GM12875 (cell line): ENCODE measurements around the gene DSG4.

Source experiments
- H3K4me3 ChIP-seq: one replicate; pipeline ENCODE4 v1.5.1; 2011; ENCODE audit warnings: low read depth, low read length, control low read depth
- TF ChIP-seq, protein P1 (sequence below): IDR thresholded peaks from 2 replicates; pipeline ENCODE4 v1.5.1; 2011; ENCODE audit warnings: low read depth, mild to moderate bottlenecking, control low read depth, inconsistent platforms, low read length, moderate library complexity, borderline replicate concordance; ENCODE audit not compliant: insufficient read depth

The DSG4 gene

DNA sequence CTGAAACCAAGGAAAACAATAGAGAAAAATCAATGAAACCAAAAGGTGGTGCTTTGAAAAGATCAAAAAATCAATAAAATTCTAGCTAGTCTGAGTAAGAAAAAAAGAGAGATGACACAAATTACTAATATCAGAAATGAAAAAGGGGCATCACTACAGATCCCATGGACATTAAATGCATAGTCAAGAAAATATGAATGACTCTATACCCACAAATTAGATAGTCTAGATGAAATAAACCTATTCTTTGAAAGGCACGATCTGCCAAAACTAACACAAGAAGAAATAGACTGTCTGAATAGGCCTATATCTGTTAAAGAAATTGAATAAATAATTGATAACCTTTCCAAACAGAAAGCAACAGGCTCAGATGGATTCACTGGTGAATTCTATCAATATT is 55.7 kb downstream of the DSG4 start:
- TF ChIP-seq, protein P1, sequence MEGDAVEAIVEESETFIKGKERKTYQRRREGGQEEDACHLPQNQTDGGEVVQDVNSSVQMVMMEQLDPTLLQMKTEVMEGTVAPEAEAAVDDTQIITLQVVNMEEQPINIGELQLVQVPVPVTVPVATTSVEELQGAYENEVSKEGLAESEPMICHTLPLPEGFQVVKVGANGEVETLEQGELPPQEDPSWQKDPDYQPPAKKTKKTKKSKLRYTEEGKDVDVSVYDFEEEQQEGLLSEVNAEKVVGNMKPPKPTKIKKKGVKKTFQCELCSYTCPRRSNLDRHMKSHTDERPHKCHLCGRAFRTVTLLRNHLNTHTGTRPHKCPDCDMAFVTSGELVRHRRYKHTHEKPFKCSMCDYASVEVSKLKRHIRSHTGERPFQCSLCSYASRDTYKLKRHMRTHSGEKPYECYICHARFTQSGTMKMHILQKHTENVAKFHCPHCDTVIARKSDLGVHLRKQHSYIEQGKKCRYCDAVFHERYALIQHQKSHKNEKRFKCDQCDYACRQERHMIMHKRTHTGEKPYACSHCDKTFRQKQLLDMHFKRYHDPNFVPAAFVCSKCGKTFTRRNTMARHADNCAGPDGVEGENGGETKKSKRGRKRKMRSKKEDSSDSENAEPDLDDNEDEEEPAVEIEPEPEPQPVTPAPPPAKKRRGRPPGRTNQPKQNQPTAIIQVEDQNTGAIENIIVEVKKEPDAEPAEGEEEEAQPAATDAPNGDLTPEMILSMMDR, result no peak
- no peak overlapping the region for H3K4me3 ChIP-seq

DNA sequence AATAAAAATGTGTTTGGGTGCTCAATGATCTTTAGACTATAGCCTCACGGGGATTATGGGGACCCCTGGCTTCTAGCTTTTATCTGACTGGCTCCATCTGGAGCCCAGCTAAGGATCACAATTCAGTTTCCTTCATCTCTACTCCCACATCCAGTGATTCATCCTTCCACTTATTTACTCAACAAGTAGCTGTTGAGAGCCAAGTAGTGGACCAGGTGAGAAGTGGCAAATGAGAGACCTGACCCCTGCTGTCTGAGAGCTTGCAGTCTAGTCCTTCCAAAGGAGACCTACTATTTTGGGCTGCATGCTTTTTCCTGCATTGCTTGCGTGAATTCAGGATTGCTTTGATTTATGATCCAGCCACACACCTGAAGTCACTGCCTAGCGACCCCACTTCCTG is 60.2 kb downstream of the DSG4 start:
- TF ChIP-seq, protein P1, result no peak
- H3K4me3 ChIP-seq, result no peak overlapping the region

DNA sequence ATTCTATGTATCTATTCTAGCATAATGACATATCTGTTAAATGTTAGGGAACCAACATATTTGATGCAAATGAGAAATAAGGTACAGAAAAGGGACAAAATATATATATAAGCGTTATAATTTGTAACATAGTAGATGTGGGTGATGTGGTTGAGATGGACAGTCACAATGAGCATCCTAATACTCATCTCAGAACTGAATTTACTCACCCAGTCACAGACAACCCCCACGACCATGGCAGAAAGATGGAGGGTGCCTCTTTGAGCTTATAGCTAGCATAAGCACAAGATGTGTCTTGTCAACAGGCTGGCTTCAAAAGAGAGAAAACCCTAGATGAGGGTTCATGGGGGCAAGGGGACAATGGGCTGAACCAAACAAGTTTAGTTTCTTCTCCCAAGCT is 61.8 kb downstream of the DSG4 start:
- H3K4me3 ChIP-seq, result no peak overlapping the region
- TF ChIP-seq, protein P1, result no peak

DNA sequence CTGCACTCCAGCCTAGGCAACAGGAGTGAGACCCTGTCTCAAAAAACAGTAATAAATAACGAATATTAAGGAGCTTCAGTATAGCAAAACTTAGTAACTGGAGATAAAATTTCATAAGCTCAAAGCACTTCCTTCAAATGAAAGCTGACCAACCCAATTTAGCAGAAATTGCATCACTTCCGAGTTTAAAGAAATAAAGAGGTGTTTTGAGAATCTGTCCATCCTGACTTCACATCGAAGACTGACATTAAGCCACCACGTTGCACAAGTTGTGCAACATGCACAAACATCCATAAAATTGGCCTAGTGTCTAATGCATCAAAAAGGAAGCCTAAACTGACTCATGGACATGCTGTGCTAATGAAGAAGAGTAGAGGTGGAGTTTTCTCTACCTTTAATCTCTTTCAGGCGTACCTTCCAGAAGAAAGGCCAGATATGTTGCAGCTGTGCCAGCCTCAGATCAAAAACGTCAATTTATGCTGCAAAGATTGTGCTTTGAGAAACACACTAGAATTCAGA is 63.3 kb downstream of the DSG4 start:
- TF ChIP-seq, protein P1, result no peak

DNA sequence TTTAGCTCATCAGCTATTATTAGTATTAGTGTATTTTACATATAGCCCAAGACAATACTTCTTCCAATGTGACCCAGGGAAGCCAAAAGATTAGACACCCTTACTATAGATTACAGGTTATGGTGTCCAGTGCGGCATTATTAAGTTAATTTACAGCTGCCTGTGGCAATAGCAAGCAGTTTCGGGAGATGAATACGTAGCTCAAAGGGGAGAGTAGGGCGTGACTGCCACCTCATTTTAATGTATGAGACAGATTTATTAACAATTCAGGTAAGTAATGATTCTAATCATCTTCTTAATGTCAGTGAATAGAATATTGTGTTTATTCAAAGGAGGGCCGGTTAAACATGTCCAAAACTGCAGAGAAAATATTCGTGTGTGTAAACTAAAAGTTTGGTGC is 64.2 kb downstream of the DSG4 start:
- TF ChIP-seq, protein P1, result no peak
- no peak overlapping the region for H3K4me3 ChIP-seq

More for the DNA sequence above, 63.3 kb downstream of the DSG4 start:
- H3K4me3 ChIP-seq, result no peak overlapping the region

DNA sequence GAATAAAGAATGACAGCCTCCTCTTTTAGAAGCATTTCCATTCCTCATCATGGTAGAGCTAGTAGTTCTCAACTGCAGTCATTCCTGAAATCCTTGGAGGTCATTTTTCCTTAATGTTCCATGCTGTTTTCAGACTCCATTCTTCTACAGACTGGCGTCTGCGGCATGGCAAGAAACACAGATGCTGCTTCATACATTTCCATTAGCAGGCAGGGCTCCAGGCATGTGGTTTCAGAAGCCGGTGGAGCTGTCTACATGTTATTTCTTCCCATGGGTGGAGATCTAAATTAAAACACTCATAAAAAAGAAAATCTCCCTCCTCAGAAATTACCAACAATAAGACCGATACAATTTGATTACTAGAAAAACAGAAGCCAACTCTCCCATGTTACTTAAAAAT is 64.9 kb downstream of the DSG4 start:
- H3K4me3 ChIP-seq, result no peak overlapping the region
- TF ChIP-seq, protein P1, result no peak

DNA sequence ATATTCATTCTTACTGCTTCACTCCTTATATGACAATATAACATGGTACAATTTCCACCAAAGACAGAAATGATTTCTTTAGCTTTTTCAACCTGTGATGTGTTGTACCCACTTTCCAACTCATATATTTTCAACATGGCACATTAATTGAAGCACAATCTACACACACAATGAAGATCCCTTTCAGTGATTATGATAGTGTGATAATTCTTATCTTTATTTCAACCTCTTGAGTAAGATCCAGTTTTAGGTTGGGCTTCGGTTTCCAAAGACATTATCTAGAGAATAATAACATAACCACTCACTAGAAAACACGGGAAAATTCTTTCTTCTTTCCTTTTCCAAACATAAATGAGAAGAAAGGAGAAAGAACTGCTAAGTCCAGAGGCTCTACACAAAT is 67.6 kb downstream of the DSG4 start:
- TF ChIP-seq, protein P1, result no peak
- no peak overlapping the region for H3K4me3 ChIP-seq
